Gastrocnemius medialis (tissue), 4 donors: ENCODE results near the gene PKNOX1.
"Not testable (repeated sequence)": the region's sequence is repeated elsewhere in the genome, so short reads cannot be mapped to it uniquely, and the experiment has no call there.

Experiments
- CTCF ChIP-seq, 5 experiments: fragments of 450-650 bp in 3 of 5; fragments of 200-600 bp in 2 of 5; sonication (generic) in 2 of 5; IDR thresholded peaks in 4 of 5; conservative IDR thresholded peaks in 1 of 5; 1 replicate in 4 of 5; 2 replicates in 1 of 5; pipeline ENCODE4 v1.5.1; 2016 to 2019; ENCODE audit warnings: antibody characterized with exemption in 5 of 5, mild to moderate bottlenecking in 3 of 5, moderate library complexity in 3 of 5
- POLR2A ChIP-seq, 2 donors: fragments of 450-650 bp; IDR thresholded peaks; one replicate each; pipeline ENCODE4 v1.6.1; 2017; ENCODE audit warnings: antibody characterized with exemption in 2 of 2, mild to moderate bottlenecking in 2 of 2, moderate library complexity in 2 of 2

GRCh38 chr21:43068065-43068464, 93.7 kb downstream of the PKNOX1 start:
- TF ChIP-seq CTCF (IDR thresholded peaks at IDR 0.05 in 4 of 5, conservative IDR thresholded peaks at IDR 0.05 in 1 of 5); POLR2A (IDR thresholded peaks at IDR 0.05): not testable (repeated sequence)
